ENCODE measurements around the gene GCN1.
"Not testable (repeated sequence)": the region's sequence is repeated elsewhere in the genome, so short reads cannot be mapped to it uniquely, and the experiment has no call there.

GCN1 gene

DNA sequence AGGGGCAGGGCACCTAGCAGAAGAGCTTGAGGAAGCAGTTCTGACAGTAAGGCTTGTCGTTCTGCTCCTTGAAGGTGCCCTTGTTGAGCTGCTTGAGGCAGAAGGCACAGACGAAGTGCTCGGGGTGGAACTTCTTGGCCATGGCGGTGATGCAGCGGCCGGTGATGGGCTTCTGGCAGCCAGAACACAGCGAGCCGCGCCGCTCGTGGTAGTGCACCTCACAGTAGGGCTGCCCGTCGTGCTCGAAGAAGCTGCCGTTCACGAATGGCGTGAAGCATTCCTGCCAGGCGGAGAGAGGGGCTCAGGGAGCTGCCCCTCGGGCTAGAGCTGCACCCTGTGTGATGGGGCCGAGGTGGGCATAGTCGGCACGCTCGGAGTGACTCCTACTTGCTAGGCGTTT lies 17.8 kb upstream of the GCN1 start:
- no peak for DNase-seq

DNA sequence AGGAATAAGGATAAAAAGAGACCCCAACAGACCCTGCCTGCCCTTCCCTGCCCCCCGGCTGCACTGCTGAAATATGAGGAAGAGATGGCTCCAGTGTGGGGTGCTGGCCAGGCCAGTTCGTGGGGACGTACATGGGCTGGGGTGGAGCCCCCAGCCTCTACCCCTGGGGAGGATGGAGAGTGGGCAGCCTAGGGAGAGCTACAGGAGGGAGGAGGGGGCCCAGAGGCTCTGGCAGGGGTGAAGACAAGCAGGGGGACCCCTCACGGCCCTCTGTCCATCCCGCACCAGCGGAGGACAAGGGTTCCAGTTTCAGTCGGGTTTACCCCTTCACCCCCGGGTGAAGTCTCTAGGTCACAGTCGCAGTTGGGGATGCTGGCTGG lies 17.4 kb upstream of the GCN1 start:
- no peak for DNase-seq

DNA sequence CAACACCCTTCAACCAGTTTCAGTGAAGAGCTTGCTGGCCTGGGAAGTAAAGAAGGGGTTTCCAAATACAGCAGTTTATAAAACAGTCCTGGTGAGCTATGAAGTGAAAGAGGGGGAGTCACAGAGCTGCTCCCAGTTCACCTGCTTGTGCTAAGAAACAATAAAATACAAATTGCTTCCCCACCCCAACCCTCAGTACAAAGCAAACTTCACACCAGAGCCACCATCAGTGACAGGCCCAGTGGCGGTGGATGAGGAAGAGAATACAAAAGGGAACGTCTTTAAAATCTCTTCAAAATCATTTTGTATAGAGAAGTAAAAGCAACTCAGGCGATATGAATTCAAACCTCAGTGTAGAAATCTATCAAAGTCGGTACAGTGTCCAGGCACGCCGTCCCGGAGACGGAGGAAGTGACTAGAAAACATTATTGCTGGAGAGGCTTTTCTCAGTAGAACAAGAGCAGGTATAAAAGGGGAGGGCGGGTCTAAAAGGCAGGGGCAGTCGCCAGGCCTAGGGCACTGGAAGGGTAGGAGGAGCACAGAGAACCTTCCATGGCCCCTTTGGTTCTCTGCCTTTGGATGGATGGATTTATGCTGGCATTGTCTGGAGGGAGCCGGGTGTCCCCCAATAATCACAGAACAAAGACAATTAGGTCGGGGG lies 16.9 kb upstream of the GCN1 start:
- DNase-seq: no peak

DNA sequence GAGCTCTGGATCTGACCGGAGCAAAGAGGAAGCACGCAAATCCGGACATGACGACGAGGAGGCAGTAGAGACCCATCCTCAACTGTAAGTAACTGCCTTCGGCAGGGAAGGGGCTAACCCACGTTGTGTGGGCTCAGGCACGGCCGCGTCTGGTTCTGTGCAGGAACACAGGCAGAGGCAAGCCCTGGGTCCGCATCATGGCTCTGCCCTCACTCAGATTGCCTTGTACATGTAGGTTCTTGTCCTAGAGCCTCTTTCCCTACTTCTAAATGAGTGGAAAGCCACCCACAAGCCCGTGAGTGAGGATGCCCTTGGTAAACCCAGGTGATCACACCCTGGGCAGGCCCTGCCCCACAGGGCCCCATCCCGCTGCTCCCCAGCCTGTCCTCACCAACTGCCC lies 15.3 kb upstream of the GCN1 start:
- DNase-seq: no peak

DNA sequence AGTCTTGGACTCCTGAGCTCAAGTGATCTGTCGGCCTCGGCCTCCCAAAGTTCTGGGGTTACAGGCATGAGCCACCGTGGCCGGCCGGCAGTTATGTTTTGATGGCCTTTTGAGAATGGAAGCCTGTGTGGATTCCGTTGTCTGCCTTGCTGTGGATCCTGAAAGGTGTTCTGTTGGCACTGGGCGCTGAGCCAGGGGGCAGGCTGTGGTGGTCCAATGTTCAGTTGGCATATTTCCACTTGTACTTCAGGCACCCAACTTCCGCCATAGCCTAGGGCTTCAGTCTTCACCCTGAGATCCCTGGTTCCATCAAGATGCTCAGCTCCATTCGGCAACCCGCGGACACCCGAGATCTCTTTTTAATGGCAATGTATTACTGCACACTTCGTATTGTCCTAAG lies 12.7 kb upstream of the GCN1 start:
- no peak for DNase-seq

DNA sequence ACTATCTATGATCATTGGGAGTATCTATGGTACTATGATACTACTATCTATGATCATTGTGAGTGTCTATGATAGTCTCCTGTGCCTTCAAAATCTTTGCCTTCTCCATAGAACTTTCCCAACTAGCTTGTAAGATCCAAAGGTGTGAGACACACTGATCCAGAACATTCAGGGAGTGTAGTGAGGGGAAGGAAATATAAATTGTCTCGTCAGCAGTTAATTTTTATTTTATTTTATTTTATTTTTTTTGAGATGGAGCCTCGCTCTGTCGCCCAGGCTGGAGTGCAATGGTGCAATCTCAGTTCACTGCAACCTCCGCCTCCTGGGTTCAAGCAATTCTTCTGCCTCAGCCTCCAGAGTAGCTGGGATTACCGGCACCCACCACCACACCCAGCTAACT lies 12.3 kb upstream of the GCN1 start:
- DNase-seq: not testable (repeated sequence)

DNA sequence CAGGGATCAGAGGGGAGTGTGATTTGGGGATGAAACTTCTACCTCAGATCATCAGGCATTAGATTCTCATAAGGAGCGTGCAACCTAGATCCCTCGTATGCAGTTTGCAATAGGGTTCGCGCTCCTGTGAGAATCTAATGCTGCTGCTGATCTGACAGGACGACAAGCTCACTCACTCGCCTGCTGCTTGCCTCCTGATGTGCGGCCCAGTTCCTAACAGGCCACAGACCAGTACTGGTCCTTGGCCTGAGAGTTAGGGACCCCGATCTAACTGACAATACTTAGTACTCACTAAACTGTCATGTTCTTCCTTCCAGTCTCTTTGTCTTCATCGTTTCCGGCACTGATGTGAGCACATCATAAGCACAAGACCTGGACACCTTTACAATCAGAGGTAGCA lies 11.7 kb upstream of the GCN1 start:
- no peak for DNase-seq

DNA sequence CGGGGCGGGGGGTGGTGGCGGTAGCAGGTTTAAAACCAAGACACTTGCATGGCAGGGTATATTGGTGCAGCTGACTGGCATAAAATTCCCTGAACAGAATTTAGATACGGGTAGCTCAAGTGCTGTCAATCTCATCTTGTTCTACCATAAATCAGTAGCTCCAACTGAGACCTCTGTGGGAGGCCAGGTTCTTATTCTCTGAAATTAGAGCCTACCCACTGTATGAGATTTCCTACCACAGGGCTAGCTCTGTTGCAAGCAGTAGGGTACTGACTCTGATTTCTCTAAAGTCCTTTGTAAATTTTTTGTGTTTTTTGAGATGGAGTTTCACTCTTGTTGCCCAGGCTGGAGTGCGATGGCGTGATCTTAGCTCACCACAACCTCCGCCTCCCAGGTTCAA lies 9.7 kb upstream of the GCN1 start:
- DNase-seq: no peak

DNA sequence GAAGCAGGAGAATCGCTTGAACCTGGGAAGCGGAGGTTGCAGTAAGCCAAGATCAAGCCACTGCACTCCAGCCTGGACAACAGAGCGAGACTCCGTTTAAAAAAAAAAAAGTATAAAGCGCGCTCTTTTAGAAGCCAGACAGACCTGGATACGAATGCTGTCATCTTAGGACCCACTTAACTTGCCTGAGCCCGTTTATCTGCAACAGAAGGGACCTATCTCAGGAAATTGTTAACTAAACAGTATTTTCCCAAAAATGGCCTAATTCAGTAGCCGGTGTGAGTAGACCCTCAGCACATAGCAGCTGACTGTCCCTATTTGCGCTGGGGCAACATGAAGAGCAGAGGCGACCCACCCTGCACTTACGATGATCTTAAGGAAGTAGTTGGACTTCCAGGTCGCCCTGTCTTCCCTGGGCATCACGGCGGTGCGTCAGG lies 5.9 kb upstream of the GCN1 start:
- DNase-seq: no peak

DNA sequence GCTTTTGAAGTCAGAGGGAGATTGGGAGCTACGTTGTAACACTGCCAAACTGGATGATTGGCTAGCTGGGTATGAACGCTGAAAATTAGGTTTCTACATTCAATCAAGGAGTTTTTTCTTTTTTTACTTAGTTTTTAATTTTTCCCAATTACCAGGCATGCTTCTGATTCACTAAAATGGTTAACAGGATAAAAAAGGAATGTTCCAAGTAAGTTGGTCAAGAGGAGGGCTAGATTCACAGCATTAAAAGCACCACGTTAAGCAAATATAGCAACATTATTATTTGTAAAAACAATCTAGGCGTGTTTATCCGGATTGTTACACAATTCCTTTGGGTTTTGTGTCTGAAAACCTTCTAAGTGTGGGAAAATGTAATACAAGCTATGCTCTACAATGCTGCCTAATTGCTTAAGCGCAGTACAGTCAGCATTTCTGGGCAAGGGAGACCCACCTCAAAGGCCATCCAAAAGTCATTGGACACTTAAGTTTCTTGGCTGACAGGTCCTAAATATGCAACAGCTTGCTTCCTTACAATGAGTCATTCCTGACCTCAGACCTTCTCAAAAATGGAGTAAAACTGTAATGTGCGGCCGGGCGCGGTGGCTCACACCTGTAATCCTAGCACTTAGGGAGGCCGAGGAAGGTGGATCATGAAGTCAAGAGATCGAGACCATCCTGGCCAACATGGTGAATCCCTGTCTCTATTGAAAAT lies 5.2 kb upstream of the GCN1 start:
- DNase-seq: no peak

DNA sequence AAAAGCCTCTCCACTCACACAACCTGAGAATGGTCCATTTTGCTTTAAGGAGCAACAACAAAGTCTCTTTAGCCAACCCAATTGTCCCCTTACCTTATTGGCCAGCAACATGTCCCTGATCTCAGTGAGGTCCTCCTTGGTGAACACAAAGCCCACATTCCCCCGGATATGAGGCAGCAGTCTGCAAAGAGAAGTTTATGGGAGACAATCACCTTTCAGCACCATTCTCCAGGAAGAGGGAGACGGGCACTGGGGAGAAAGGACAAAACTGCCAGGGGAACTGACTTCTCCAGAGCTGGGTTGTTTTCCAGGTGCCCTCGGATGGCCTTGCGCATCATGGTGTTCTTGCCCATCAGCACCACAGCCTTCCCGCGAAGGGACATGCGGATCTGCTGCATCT lies 4.5 kb upstream of the GCN1 start:
- no peak for DNase-seq

DNA sequence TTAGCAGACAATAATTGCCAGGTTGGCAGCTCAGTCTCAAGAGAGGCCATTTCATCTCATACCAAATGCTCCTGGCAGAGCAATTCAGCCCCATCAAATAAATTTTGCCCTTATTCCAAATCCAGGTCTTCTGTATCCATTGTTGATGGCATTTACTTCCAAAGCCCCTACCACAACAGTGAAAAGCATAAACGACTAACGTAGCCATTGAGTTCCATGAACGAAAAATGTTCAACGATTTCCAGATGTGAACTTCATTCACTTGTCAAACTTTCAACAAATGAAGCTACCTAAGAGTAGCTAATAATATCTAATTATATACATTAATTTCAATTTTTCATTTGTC lies 3.0 kb upstream of the GCN1 start:
- no peak for DNase-seq

DNA sequence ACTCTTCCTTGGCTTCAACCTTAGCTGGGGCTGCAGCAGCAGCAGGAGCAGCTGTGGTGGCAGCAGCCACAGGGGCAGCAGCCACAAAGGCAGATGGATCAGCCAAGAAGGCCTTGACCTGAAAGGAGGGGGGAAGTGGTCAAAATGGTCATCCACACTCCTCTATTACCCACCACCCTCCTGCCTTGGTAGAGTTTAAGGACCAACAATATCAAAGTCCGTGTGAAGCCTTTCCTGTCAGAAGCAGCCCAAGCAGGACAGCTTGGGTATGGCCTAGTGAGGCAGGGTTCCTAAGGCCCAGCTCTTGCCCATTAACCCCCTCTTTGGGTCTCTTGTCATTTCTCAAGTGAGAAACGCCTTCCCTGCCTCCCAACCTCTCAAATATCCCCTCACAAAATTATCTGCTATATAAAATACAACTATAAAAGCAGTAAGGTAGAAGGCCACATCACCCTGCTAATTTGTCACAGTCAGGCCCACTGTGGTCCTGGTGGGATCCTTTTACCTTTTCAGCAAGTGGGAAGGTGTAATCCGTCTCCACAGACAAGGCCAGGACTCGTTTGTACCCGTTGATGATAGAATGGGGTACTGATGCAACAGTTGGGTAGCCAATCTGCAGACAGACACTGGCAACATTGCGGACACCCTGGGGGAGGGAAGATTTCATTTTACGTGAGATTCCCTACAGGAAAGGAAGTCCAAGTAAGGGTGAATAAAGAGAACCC lies 2.5 kb upstream of the GCN1 start:
- not testable (repeated sequence) for DNase-seq

DNA sequence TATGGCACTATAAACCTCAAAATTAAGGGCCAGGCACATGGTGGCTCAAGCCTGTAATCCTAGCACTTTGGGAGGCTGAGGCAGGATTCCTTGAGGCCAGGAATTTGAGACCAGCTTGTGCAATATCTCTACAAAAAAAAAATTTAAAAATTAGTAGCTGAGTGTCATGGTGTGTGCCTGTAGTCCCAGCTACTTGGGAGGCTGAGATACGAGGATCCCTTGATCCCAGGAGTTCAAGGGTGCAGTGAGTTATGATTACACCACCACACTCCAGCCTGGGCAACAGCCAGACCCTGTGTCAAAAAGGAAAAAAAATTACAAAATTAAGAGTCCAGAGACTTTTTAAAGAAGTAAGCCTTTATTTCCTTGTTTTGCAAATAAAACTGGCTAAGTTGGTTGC lies 1.8 kb upstream of the GCN1 start:
- DNase-seq: no peak

DNA sequence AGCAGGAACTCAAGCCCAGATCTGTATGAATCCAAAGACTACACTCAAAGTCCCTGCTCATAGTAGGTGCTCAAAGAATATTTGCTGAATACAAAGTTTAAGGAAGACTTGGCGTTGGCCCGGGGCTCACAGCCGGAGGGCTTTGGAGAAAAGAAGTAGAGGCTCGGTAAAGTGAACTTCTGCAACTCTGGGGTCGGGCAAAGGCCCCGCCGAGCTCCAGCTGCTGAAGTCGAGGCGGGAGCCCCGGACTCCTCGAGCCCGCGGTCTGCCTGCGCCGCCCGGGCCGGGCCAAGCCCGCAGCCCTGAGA lies 335 bp downstream of the GCN1 start:
- DNase-seq: no peak

DNA sequence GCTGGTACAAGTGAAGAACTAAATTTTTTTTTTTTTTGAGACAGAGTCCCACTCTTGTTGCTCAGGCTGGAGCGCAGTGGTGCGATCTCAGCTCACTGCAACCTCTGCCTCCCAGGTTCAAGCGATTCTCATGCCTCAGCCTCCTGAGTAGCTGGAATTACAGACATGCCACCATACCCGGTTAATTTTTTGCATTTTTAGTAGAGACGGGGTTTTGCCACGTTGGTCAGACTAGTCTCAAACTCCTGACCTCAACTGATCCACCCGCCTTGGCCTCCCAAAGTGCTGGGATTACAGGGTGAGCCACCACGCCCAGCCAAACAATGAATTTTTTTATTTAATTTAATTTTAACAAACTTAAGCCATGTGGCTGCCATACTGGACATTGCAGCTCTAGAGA lies 1.2 kb downstream of the GCN1 start:
- DNase-seq: not testable (repeated sequence)

DNA sequence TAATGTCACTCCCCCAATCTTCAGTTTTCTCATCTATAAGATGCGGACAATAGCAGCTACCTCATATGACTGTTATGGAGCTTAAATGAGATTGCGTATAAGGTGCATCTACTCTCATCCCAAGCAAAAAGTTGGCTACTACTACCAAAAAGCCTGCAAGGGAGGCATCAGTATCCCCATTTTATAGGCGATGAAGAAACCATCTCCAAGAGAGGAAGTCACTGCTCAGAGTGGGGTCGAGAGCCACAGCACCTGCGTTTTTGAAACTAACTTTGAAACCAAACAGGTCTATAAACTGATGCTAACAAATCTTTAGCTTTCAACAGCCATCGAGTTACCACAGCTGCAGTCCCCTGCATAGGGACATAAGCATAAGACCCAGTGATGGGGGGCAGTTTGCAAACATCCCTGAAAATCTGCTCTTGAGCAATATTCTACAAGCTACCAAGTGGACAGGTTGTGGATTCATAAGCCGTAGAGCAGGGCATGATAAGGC lies 3.5 kb downstream of the GCN1 start:
- DNase-seq: no peak

DNA sequence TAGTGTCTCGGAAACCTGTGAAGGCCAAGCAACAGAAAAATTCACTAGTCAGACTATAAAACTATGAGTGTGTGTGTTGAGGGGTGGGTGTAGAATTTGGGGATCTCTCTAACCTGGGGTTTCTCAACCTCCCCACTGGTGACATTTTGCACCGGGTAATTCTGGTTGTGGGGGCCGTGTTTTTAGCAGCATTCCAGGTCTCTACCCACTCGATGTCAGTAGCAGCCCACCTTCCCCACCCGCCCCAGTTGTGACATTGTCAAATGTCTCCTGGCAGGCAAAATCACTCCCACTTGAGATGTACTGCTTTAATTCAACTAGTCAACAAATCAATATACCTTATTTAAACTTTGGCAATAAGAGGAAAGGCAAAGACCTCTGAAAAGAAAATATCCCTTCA lies 4.1 kb downstream of the GCN1 start:
- no peak for DNase-seq

DNA sequence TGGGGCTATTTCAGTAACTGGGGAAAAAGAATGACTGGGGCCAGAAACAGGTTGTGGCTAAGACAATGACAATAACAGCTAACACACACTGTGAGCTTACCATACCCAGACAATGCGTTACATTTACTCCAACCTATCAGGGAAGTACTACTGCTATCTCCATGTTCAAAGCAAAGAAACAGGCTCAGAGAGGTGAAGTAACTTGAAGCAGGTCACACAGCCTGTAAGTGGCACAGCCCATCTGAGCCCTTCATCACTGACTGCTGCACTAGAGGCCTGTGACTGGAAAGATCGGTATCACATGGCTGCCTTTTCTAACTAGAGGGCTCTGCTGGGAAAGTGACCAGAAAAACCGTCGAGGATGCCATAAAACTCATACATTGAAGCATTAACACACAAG lies 7.9 kb downstream of the GCN1 start:
- DNase-seq: no peak

DNA sequence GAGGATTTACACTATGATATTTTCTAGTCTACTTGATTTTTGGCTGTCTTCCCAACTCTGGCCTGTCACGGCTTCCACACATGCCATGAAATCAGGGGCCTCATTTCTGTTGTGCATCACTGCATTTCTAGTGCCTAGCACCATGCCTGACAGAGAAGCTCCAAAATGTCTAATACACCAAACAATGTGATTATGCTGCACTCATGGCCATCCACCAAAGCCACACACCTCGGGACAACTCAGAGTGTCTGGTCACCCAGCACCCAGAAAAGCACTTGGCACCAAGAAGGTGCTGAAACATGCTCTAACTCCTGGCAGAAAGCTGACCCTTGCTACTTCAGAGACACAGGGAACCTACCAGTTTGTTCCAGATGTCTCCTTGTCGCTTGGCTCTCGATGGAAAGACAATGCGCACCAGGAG lies 11.3 kb downstream of the GCN1 start:
- no peak for DNase-seq

DNA sequence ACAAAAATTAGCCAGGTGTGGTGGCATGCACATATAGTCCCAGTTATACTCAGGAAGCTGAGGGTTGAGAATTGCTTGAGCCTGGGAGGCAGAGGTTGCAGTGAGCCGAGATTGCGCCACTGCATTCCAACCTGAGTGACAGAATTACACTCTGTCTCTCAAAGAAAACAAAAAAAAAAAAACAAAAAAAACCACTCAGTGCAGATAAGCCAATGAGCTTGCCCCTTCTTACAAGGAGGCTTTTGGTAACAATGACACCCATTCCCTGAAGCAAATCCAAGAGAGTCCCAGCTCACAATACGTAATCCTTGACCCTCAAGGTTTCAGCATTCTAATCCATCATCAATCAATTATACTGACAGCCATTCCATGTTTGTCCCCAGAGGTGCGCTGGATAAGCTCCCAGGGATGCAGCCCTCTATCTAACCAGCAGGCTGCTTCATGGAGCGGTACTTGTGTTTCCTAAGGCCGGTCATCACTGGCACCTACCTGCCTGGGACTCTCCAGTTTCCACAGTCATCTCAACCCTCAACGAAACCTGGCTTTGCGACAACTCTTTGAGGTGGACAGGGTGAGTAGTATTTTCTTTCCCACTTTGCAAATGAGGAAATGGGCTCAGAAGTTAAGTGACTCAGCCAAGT lies 12.4 kb downstream of the GCN1 start:
- DNase-seq: no peak

DNA sequence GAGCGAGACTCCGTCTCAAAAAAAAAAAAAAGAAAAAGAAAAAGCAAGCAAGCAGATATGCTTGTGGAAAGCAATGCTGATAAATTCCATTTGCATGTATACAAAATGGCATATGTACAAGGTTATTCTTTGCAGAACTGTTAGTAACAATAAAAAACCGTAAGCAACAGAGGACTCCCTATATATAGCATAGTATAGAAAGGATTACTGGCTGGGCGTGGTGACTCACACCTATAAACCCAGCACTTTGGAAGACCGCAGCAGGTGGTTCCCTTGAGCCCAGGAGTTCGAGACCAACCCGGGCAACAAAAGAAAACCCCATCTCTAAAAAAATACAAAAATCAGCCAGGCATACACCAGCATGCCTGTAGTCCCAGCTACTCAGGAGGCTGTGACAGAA lies 13.5 kb downstream of the GCN1 start:
- DNase-seq: no peak

DNA sequence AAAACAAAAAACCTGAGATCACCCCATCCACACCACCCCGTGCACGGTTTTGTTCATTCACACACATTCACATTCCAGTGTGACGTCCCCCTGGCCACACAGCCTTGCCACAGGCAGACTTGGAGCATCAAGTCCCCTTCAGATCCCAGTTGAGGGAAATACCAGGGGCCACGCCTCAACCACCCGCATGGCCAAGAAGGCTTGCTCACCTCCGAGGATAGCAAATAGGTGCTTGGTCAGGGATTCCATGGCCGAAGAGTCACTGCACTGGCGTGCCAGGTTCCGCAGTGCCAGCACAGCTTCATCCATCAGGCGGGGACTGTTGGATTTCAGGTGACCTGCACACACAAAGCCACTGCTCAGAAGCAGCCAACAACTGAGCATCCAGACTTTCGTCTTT lies 19.0 kb downstream of the GCN1 start:
- no peak for DNase-seq

DNA sequence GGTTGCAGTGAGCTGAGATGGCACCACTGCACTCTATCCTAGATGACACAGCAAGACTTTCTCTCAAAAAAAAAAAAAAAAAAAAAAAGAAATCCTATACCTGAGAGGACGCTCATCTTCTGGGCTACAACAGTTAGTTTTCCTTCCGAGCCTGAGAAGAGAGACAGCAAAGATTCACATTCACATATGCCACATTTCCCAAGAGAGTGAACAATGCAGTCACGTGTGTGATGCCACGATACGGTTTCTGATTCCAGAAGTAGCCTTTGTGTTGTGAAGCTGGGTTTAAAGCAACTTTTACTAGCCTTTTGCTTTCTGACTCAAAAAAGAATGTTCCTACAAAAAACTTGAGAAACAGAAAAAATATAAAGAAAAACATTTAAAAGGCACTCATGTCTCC lies 19.5 kb downstream of the GCN1 start:
- DNase-seq: no peak
